Trophoblast cell (in vitro differentiated cells and primary cell): Measurements from ENCODE around the gene GABRR1.

Source experiments
- DNase-seq, 2 donors: peaks; one replicate each; pipeline ENCODE4 v3.0.0-alpha.2; 2016
- H2AFZ ChIP-seq: 2 replicates; pipeline ENCODE4 v1.6.1; 2013; ENCODE audit warnings: low read length, moderate library complexity, mild to moderate bottlenecking; ENCODE audit not compliant: insufficient read depth, poor library complexity
- H2AK5ac ChIP-seq: 2 replicates; pipeline ENCODE4 v1.6.1; 2013; ENCODE audit warnings: mild to moderate bottlenecking, low read length
- H2BK120ac ChIP-seq: 2 replicates; pipeline ENCODE4 v1.6.1; 2013; ENCODE audit warnings: low read length, mild to moderate bottlenecking, moderate library complexity; ENCODE audit not compliant: insufficient read depth, poor library complexity
- H2BK12ac ChIP-seq: 2 replicates; pipeline ENCODE4 v1.6.1; 2013; ENCODE audit warnings: mild to moderate bottlenecking, low read length, moderate library complexity
- H2BK5ac ChIP-seq: 2 replicates; pipeline ENCODE4 v1.6.1; 2013; ENCODE audit warnings: low read length, low read depth, moderate library complexity, mild to moderate bottlenecking; ENCODE audit not compliant: poor library complexity
- H3K14ac ChIP-seq: 2 replicates; pipeline ENCODE4 v1.6.1; 2013; ENCODE audit warnings: mild to moderate bottlenecking, low read length
- H3K18ac ChIP-seq: 2 replicates; pipeline ENCODE4 v1.6.1; 2013; ENCODE audit warnings: mild to moderate bottlenecking, low read length
- H3K23ac ChIP-seq: 2 replicates; pipeline ENCODE4 v1.6.1; 2013; ENCODE audit warnings: low read length
- H3K27ac ChIP-seq: 2 replicates; pipeline ENCODE4 v1.5.1; 2013; ENCODE audit warnings: low read depth, mild to moderate bottlenecking, inconsistent platforms, low read length, moderate library complexity
- H3K27me3 ChIP-seq: 2 replicates; pipeline ENCODE4 v1.6.1; 2013; ENCODE audit warnings: inconsistent platforms, mild to moderate bottlenecking, low read length, moderate library complexity; ENCODE audit not compliant: insufficient read depth
- H3K36me3 ChIP-seq, 2 experiments: 1 replicate in 1 of 2; 2 replicates in 1 of 2; pipeline ENCODE4 v1.6.1; 2013; ENCODE audit warnings: low read length in 2 of 2, mild to moderate bottlenecking in 2 of 2, moderate library complexity in 1 of 2; ENCODE audit not compliant: insufficient read depth in 2 of 2, control insufficient read depth in 1 of 2
- H3K4ac ChIP-seq: 2 replicates; pipeline ENCODE4 v1.6.1; 2013; ENCODE audit warnings: low read depth, mild to moderate bottlenecking, low read length, moderate library complexity
- H3K4me1 ChIP-seq, 2 experiments: 1 replicate in 1 of 2; 2 replicates in 1 of 2; pipeline ENCODE4 v1.6.1; 2013; ENCODE audit warnings: low read length in 2 of 2, mild to moderate bottlenecking in 2 of 2, moderate library complexity in 1 of 2; ENCODE audit not compliant: insufficient read depth in 2 of 2, control insufficient read depth in 1 of 2
- H3K4me2 ChIP-seq: 2 replicates; pipeline ENCODE4 v1.6.1; 2013; ENCODE audit warnings: inconsistent platforms, mild to moderate bottlenecking, low read length, moderate library complexity
- H3K4me3 ChIP-seq: 2 replicates; pipeline ENCODE4 v1.5.1; 2013; ENCODE audit warnings: mild to moderate bottlenecking, low read depth, low read length, inconsistent platforms
- H3K79me1 ChIP-seq: one replicate; pipeline ENCODE4 v1.6.1; 2013; ENCODE audit warnings: low read length
- H3K79me2 ChIP-seq: 2 replicates; pipeline ENCODE4 v1.6.1; 2013; ENCODE audit warnings: low read length, mild to moderate bottlenecking; ENCODE audit not compliant: control insufficient read depth, insufficient read depth, poor library complexity
- H3K9ac ChIP-seq: 2 replicates; pipeline ENCODE4 v1.6.1; 2013; ENCODE audit warnings: mild to moderate bottlenecking, low read length
- H3K9me3 ChIP-seq: 2 replicates; pipeline ENCODE4 v1.6.1; 2013; ENCODE audit warnings: low read depth, mild to moderate bottlenecking, control low read depth, inconsistent platforms, low read length; ENCODE audit not compliant: insufficient read depth
- H4K12ac ChIP-seq: 2 replicates; pipeline ENCODE4 v1.6.1; 2013; ENCODE audit warnings: low read depth, mild to moderate bottlenecking, low read length, moderate library complexity
- H4K8ac ChIP-seq: 2 replicates; pipeline ENCODE4 v1.6.1; 2013; ENCODE audit warnings: low read depth, mild to moderate bottlenecking, low read length, moderate library complexity
- H4K91ac ChIP-seq: one replicate; pipeline ENCODE4 v1.6.1; 2013; ENCODE audit warnings: low read depth, mild to moderate bottlenecking, low read length, moderate library complexity
- WGBS: extraction: QIAGEN DNeasy Blood & Tissue Kit; methylation state at CpG from one replicate; pipeline ENCODE4 v1.1.7; 2013; ENCODE audit warnings: missing lambda C conversion rate; ENCODE audit not compliant: insufficient read length, insufficient coverage; ENCODE audit errors: extremely low coverage; 5-methylcytosine and 5-hydroxymethylcytosine counted together

GABRR1 gene

GRCh38 chr6:89254569-89254968 lies 37.4 kb upstream of the GABRR1 start:
- H3K4me2 ChIP-seq: no peak overlapping the region
- H3K4me3 ChIP-seq: no peak overlapping the region
- peaks cover 2% of the 10 kb centered on the region for H3K9me3 ChIP-seq
- DNase-seq: no peak
- no peak overlapping the region for H2BK5ac ChIP-seq
- no peak overlapping the region for H3K9ac ChIP-seq
- no peak overlapping the region for H3K18ac ChIP-seq
- no peak overlapping the region for H3K23ac ChIP-seq
- no peak overlapping the region for H4K91ac ChIP-seq
- no peaks in the 10 kb centered on the region for H3K4me1 ChIP-seq
- H3K14ac ChIP-seq: no peak overlapping the region
- H2BK12ac ChIP-seq: no peak overlapping the region
- H4K12ac ChIP-seq: no peak overlapping the region
- H2BK120ac ChIP-seq: no peak overlapping the region
- H3K4ac ChIP-seq: no peak overlapping the region
- H3K79me1 ChIP-seq: no peaks in the 10 kb centered on the region
- no peak overlapping the region for H2AFZ ChIP-seq
- no peak overlapping the region for H3K27ac ChIP-seq
- no peaks in the 10 kb centered on the region for H3K36me3 ChIP-seq
- H2AK5ac ChIP-seq: no peak overlapping the region
- H3K27me3 ChIP-seq: no peaks in the 10 kb centered on the region
- no peak overlapping the region for H4K8ac ChIP-seq
- H3K79me2 ChIP-seq: no peaks in the 10 kb centered on the region

GRCh38 chr6:89252907-89253306 lies 35.7 kb upstream of the GABRR1 start:
- H3K4me1 ChIP-seq: no peaks in the 10 kb centered on the region
- no peak overlapping the region for H3K4ac ChIP-seq
- H3K23ac ChIP-seq: no peak overlapping the region
- no peak overlapping the region for H3K9ac ChIP-seq
- no peak overlapping the region for H4K12ac ChIP-seq
- no peak for DNase-seq
- H4K91ac ChIP-seq: no peak overlapping the region
- no peaks in the 10 kb centered on the region for H3K79me1 ChIP-seq
- WGBS: no CpG with 5 or more reads among the region's 2 CpGs
- no peak overlapping the region for H2BK5ac ChIP-seq
- H3K4me2 ChIP-seq: no peak overlapping the region
- H2AFZ ChIP-seq: no peak overlapping the region
- H3K79me2 ChIP-seq: no peaks in the 10 kb centered on the region
- H2BK120ac ChIP-seq: no peak overlapping the region
- peaks cover 2% of the 10 kb centered on the region for H3K9me3 ChIP-seq
- H3K27ac ChIP-seq: no peak overlapping the region
- H3K4me3 ChIP-seq: no peak overlapping the region
- no peak overlapping the region for H3K18ac ChIP-seq
- no peak overlapping the region for H2AK5ac ChIP-seq
- H2BK12ac ChIP-seq: no peak overlapping the region
- H3K14ac ChIP-seq: no peak overlapping the region
- H3K27me3 ChIP-seq: no peaks in the 10 kb centered on the region
- H4K8ac ChIP-seq: no peak overlapping the region
- no peaks in the 10 kb centered on the region for H3K36me3 ChIP-seq

DNA sequence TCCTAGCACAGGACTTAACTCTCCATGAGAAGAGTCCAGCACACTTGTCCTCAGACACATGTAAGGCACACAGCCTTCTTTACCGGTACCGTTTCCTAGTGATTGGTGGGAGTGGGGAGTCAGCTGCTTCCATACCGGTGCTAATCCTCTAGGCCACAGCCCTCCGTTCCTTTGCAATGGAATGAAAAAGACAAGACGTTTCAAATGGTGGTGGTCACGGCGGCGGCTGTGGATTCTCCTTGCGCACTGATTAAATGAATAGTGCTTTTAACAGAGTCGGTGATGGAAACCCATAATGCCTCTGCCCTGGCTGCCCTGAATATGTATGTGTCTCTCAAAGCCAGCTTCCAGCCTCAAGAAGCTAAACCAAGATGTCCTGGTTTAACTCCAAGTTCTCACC lies 34.8 kb upstream of the GABRR1 start:
- no peak overlapping the region for H2AK5ac ChIP-seq

GRCh38 chr6:89251170-89251569 lies 34.0 kb upstream of the GABRR1 start:
- WGBS: no CpG with 5 or more reads among the region's 2 CpGs
- no peaks in the 10 kb centered on the region for H3K9me3 ChIP-seq
- H4K8ac ChIP-seq: no peak overlapping the region
- no peak overlapping the region for H3K27ac ChIP-seq
- no peak overlapping the region for H3K23ac ChIP-seq
- no peaks in the 10 kb centered on the region for H3K79me2 ChIP-seq
- H3K4me3 ChIP-seq: no peak overlapping the region
- H2BK120ac ChIP-seq: no peak overlapping the region
- no peak overlapping the region for H3K14ac ChIP-seq
- H3K4ac ChIP-seq: no peak overlapping the region
- H4K12ac ChIP-seq: no peak overlapping the region
- no peak overlapping the region for H2BK5ac ChIP-seq
- H3K18ac ChIP-seq: no peak overlapping the region
- no peak overlapping the region for H4K91ac ChIP-seq
- no peak overlapping the region for H3K4me2 ChIP-seq
- no peaks in the 10 kb centered on the region for H3K79me1 ChIP-seq
- H3K36me3 ChIP-seq: no peaks in the 10 kb centered on the region
- no peaks in the 10 kb centered on the region for H3K4me1 ChIP-seq
- no peak overlapping the region for H3K9ac ChIP-seq
- no peaks in the 10 kb centered on the region for H3K27me3 ChIP-seq
- no peak overlapping the region for H2AK5ac ChIP-seq
- no peak overlapping the region for H2BK12ac ChIP-seq
- H2AFZ ChIP-seq: no peak overlapping the region
- no peak for DNase-seq

More for the DNA sequence above, 34.8 kb upstream of the GABRR1 start:
- Histone ChIP-seq H2BK12ac (no peak overlapping the region), H3K4me3 (no peak overlapping the region), H3K9me3 (no peaks in the 10 kb centered on the region), H3K27ac (no peak overlapping the region), H4K8ac (no peak overlapping the region), H2BK5ac (no peak overlapping the region), H3K79me2 (no peaks in the 10 kb centered on the region), H2BK120ac (no peak overlapping the region), H2AFZ (no peak overlapping the region), H3K14ac (no peak overlapping the region), H3K4me2 (no peak overlapping the region), H3K23ac (no peak overlapping the region), H3K36me3 (no peaks in the 10 kb centered on the region), H4K91ac (no peak overlapping the region), H3K4ac (no peak overlapping the region), H4K12ac (no peak overlapping the region), H3K9ac (no peak overlapping the region), H3K79me1 (no peaks in the 10 kb centered on the region), H3K4me1 (no peaks in the 10 kb centered on the region), H3K18ac (no peak overlapping the region), H3K27me3 (no peaks in the 10 kb centered on the region)
- no peak for DNase-seq
- no CpG with 5 or more reads among the region's 10 CpGs for WGBS
